Measurements from ENCODE around the gene MAP2K4.
A peak's percentile ranks its signal among the peaks of the same experiment; 100 is the strongest.

DNA sequence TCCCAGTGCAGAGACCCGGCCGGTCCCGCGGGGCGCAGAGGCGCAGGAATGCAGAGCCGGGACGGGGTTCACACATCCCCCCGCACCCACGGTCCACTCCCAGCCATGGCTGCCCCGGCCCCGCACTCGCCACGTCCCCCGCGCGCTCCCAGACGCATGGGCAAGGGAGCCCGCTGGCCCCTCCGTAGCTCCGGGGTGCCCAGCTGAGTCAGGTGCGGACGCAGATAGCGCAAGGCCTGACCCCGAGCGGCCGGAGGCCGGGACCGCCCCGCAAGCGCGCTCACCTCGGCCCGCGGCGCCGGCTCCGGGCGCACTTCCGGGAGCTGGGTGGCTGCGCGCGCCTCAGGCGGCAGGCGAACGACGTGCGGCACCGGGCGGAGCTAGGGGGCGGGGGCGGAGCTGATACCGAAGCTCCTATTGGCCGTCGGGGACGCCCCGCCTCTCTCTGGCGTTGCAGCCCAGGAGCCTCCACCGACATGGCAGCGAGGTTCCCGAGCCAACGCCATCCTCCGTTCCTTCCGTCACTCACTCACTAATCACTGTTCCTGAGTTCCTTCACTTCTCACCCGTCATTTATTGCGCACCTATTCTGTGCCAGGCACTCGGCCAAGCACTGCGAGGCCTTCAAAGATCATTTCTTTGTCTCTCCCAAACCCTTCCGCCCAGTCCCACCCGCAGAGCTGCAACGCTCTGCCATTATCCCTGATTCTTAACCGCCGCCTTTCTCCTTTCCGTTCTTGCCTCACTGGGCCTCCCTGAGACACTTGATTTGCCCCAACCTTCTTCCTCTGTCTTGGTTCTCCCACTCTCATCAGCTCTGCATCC is 23.3 kb upstream of the MAP2K4 start, which contains the start of gene ZNF18:
- TF ChIP-seq, protein P1, sequence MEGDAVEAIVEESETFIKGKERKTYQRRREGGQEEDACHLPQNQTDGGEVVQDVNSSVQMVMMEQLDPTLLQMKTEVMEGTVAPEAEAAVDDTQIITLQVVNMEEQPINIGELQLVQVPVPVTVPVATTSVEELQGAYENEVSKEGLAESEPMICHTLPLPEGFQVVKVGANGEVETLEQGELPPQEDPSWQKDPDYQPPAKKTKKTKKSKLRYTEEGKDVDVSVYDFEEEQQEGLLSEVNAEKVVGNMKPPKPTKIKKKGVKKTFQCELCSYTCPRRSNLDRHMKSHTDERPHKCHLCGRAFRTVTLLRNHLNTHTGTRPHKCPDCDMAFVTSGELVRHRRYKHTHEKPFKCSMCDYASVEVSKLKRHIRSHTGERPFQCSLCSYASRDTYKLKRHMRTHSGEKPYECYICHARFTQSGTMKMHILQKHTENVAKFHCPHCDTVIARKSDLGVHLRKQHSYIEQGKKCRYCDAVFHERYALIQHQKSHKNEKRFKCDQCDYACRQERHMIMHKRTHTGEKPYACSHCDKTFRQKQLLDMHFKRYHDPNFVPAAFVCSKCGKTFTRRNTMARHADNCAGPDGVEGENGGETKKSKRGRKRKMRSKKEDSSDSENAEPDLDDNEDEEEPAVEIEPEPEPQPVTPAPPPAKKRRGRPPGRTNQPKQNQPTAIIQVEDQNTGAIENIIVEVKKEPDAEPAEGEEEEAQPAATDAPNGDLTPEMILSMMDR (IDR thresholded peaks at IDR 0.05; ENCODE audit: low read length) = peak; percentile 4; the same call in 1 of the 2 replicates
- TF ChIP-seq EZH2 (IDR thresholded peaks at IDR 0.05; ENCODE audit: borderline replicate concordance, low read length) = no peak

All from OCI-LY1 (cell line).